Epithelial cell of esophagus (primary cell): ENCODE results near the gene KNTC1.
"Not testable (repeated sequence)": the region's sequence is repeated elsewhere in the genome, so short reads cannot be mapped to it uniquely, and the experiment has no call there.

ENCODE experiments used
- DNase-seq: peaks from one replicate; pipeline ENCODE4 v3.0.0; 2010; ENCODE audit warnings: low read depth
- H3K4me3 ChIP-seq: 2 replicates; pipeline ENCODE4 v1.5.1; 2011; ENCODE audit warnings: mild to moderate bottlenecking, low read length, control low read depth
- TF ChIP-seq, protein P1 (sequence below): IDR thresholded peaks from 2 replicates; pipeline ENCODE4 v1.5.1; 2011; ENCODE audit warnings: low read depth, mild to moderate bottlenecking, low read length, control low read depth, inconsistent platforms; ENCODE audit not compliant: insufficient read depth; ENCODE audit errors: missing control alignments

Gene KNTC1

DNA sequence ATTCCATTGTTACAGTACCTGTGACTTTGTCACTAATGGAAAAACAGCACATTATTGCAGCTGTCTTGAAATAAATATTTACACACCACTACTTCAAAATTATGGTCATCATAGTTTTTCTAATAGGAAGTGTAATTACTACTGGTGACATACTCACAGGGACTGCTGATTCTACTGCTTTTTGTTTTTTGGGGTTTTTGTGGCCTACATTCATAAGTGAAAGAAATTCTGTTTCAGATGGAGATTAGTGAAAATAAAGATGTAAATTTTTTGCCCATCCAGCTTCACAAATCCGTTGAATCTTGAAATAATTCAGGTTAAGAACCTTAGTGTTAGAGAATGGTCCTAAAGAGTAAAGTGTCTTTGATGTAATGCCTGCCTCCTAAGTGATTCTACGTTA lies 17.5 kb downstream of the KNTC1 start:
- TF ChIP-seq, protein P1, sequence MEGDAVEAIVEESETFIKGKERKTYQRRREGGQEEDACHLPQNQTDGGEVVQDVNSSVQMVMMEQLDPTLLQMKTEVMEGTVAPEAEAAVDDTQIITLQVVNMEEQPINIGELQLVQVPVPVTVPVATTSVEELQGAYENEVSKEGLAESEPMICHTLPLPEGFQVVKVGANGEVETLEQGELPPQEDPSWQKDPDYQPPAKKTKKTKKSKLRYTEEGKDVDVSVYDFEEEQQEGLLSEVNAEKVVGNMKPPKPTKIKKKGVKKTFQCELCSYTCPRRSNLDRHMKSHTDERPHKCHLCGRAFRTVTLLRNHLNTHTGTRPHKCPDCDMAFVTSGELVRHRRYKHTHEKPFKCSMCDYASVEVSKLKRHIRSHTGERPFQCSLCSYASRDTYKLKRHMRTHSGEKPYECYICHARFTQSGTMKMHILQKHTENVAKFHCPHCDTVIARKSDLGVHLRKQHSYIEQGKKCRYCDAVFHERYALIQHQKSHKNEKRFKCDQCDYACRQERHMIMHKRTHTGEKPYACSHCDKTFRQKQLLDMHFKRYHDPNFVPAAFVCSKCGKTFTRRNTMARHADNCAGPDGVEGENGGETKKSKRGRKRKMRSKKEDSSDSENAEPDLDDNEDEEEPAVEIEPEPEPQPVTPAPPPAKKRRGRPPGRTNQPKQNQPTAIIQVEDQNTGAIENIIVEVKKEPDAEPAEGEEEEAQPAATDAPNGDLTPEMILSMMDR = no peak
- no peak for DNase-seq
- no peak overlapping the region for H3K4me3 ChIP-seq

- TF ChIP-seq, protein P1 = no peak
- no peak for DNase-seq
- H3K4me3 ChIP-seq = no peak overlapping the region
Observed at GRCh38 chr12:122545855-122546254, 18.8 kb downstream of the KNTC1 start.

DNA sequence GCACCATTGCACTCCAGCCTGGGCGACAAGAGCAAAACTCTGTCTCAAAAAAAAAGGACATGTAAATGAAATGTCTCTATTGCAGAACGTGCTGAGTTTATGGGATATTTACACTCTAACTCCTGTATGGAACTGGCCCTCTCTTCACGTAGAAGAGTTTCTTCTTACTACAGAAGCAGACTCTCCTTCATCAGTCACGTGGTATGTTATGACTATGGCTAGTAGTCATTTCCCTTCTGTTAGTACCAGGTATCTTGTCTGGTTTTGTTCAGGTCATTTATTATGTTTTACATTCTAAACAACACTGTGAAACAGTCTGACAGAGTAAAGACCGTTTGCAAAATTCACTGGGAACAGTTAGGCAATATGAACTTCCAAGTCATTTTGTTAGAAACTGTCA lies 20.3 kb downstream of the KNTC1 start:
- H3K4me3 ChIP-seq = no peak overlapping the region
- peak; percentile 27 for DNase-seq
- TF ChIP-seq, protein P1 = no peak

GRCh38 chr12:122558745-122559641 lies 31.9 kb downstream of the KNTC1 start:
- H3K4me3 ChIP-seq = no peak overlapping the region
- no peak for DNase-seq
- TF ChIP-seq, protein P1 = no peak

DNA sequence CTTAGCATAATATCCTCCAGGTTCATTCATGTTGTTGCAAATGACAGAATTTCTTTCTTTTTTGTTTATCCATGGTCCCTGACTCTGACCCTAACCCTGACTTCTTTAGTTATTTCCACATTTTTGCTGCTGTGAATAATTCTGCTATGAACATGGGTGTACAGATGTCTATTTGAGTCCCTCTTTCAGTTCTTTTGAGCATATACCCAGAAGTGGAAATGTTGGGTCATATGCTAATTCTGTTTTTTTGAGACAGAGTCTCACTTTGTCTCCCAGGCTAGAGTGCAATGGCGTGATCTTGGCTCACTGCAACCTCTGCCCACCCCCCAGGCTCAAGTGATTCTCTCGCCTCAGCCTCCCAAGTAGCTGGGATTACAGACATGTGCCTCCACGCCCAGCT lies 33.1 kb downstream of the KNTC1 start:
- no peak overlapping the region for H3K4me3 ChIP-seq
- TF ChIP-seq, protein P1 = no peak
- DNase-seq = no peak

GRCh38 chr12:122563361-122563760 lies 36.3 kb downstream of the KNTC1 start:
- TF ChIP-seq, protein P1 = no peak
- no peak for DNase-seq
- H3K4me3 ChIP-seq = no peak overlapping the region

DNA sequence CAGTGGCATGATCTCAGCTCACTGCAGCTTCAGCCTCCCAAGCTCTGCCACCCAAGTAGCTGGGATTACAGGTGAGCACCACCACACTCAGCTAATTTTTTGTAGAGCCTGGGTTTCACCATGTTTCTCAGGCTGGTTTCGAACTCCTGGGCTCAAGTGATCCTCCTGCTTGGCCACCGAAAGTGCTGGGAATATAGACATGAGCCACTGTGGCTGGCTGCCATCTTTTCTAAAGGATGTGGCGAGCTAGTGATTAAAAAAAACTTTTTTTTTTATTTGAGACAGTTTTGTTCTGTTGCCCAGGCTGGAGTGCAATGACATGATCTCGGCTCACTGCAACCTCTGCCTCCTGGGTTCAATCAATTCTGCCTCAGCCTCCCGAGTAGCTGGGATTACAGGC lies 39.8 kb downstream of the KNTC1 start:
- DNase-seq = not testable (repeated sequence)

More for the DNA sequence above, 39.8 kb downstream of the KNTC1 start:
- not testable (repeated sequence) for H3K4me3 ChIP-seq
